Chondrocyte (in vitro differentiated cells): ENCODE measurements around the gene ZC3HAV1. TPM values are rescaled to one million over a fixed set of nuclear protein-coding genes. Genes with fewer than 3 reads are reported as not detected.

Experiments
- DNase-seq: peaks from one replicate; pipeline ENCODE4 v3.0.0; 2021; ENCODE audit warnings: mixed read lengths, low spot score
- H3K27ac Mint-ChIP-seq: one replicate; pipeline ENCODE4 v1.8.0; 2021; ENCODE audit warnings: mild to moderate bottlenecking, moderate library complexity, mixed read lengths; ENCODE audit not compliant: unreplicated experiment
- H3K27me3 Mint-ChIP-seq: 2 replicates; pipeline ENCODE4 v1.8.0; 2021; ENCODE audit warnings: low read depth, mixed read lengths
- H3K36me3 Mint-ChIP-seq: 2 replicates; pipeline ENCODE4 v1.8.0; 2021; ENCODE audit warnings: low read depth, mixed read lengths
- H3K4me1 Mint-ChIP-seq: 2 replicates; pipeline ENCODE4 v1.8.0; 2021; ENCODE audit warnings: low read depth, mild to moderate bottlenecking, mixed read lengths
- H3K4me3 Mint-ChIP-seq: one replicate; pipeline ENCODE4 v1.8.0; 2021; ENCODE audit warnings: mild to moderate bottlenecking, moderate library complexity, mixed read lengths; ENCODE audit not compliant: unreplicated experiment
- H3K9me3 Mint-ChIP-seq: 2 replicates; pipeline ENCODE4 v1.8.0; 2021; ENCODE audit warnings: low read depth, mixed read lengths
- CTCF ChIP-seq: fragments of 200-600 bp; sonication (generic); IDR thresholded peaks from 2 replicates; pipeline ENCODE4 v1.5.0; 2021; ENCODE audit warnings: antibody characterized with exemption, mild to moderate bottlenecking, moderate library complexity
- total RNA-seq: library from RNA; stranded (reverse); gene quantifications from 3 replicates; pipeline ENCODE4 v1.2.1, GENCODE V29; 2021

ZC3HAV1 gene
- total RNA-seq, 1 donor from 2014 or later, result 34.1 TPM

GRCh38 chr7:139022286-139022685 lies 87.2 kb downstream of the ZC3HAV1 start:
- no peak for DNase-seq
- peak overlapping the region; percentile 77 for H3K27ac Mint-ChIP-seq
- no peaks in the 10 kb centered on the region for H3K9me3 Mint-ChIP-seq
- no peak overlapping the region for H3K4me3 Mint-ChIP-seq
- H3K4me1 Mint-ChIP-seq, result peaks cover 30% of the 10 kb centered on the region
- H3K27me3 Mint-ChIP-seq, result no peaks in the 10 kb centered on the region
- no peak for TF ChIP-seq CTCF
- H3K36me3 Mint-ChIP-seq, result peaks cover 2% of the 10 kb centered on the region

GRCh38 chr7:139018910-139019309 lies 90.6 kb downstream of the ZC3HAV1 start:
- H3K27ac Mint-ChIP-seq, result no peak overlapping the region
- no peak for DNase-seq
- peaks cover 2% of the 10 kb centered on the region for H3K27me3 Mint-ChIP-seq
- no peak overlapping the region for H3K4me3 Mint-ChIP-seq
- no peak for TF ChIP-seq CTCF
- H3K36me3 Mint-ChIP-seq, result no peaks in the 10 kb centered on the region
- peaks cover 31% of the 10 kb centered on the region for H3K4me1 Mint-ChIP-seq
- no peaks in the 10 kb centered on the region for H3K9me3 Mint-ChIP-seq

- H3K4me3 Mint-ChIP-seq, result no peak overlapping the region
- H3K36me3 Mint-ChIP-seq, result peaks cover 2% of the 10 kb centered on the region
- TF ChIP-seq CTCF, result peak; percentile 88
- peaks cover 4% of the 10 kb centered on the region for H3K27me3 Mint-ChIP-seq
- peaks cover 12% of the 10 kb centered on the region for H3K4me1 Mint-ChIP-seq
- DNase-seq, result no peak
- peak overlapping the region; percentile 10 for H3K27ac Mint-ChIP-seq
- no peaks in the 10 kb centered on the region for H3K9me3 Mint-ChIP-seq
These were observed 92.5 kb downstream of the ZC3HAV1 start for GRCh38 chr7:139016931-139017511.

- Mint-ChIP-seq H3K4me3 (no peak overlapping the region), H3K36me3 (peaks cover 2% of the 10 kb centered on the region), H3K4me1 (no peaks in the 10 kb centered on the region), H3K9me3 (no peaks in the 10 kb centered on the region), H3K27me3 (peaks cover 4% of the 10 kb centered on the region), H3K27ac (no peak overlapping the region)
- TF ChIP-seq CTCF, result no peak
- no peak for DNase-seq
These were observed 98.1 kb downstream of the ZC3HAV1 start for GRCh38 chr7:139011373-139011772.

GRCh38 chr7:139004321-139005090 lies 105.0 kb downstream of the ZC3HAV1 start:
- no peak for DNase-seq
- Mint-ChIP-seq H3K4me3 (no peak overlapping the region), H3K9me3 (peaks cover 18% of the 10 kb centered on the region), H3K27me3 (peaks cover 2% of the 10 kb centered on the region), H3K36me3 (peaks cover 2% of the 10 kb centered on the region), H3K4me1 (no peaks in the 10 kb centered on the region), H3K27ac (no peak overlapping the region)
- no peak for TF ChIP-seq CTCF
